GM13976 (cell line): ENCODE data around the gene SPPL3.

Experiments used
- DNase-seq: peaks from one replicate; pipeline ENCODE4 v3.0.0; 2012; ENCODE audit warnings: low spot score
- CTCF ChIP-seq: IDR thresholded peaks from 2 replicates; pipeline ENCODE4 v1.5.1; 2012; ENCODE audit warnings: borderline replicate concordance, mild to moderate bottlenecking; ENCODE audit not compliant: insufficient read depth; ENCODE audit errors: extremely low read depth, missing control alignments, control extremely low read depth
- in situ Hi-C: fragments of 300-500 bp; cut with MboI; formaldehyde crosslinking; loops from one replicate; pipeline ENCODE4 v1.12.0; 2022; ENCODE audit warnings: low sequenced_read_pairs, mixed read lengths, inconsistent platforms; ENCODE audit not compliant: unreplicated experiment

The SPPL3 gene

GRCh38 chr12:120921637-120922036, 17.5 kb upstream of the SPPL3 start:
- in situ Hi-C loops: no loop called here
- no peak for DNase-seq
- TF ChIP-seq CTCF: no peak

- no peak for DNase-seq
- in situ Hi-C loops: no loop called here
- TF ChIP-seq CTCF: no peak
These were observed 16.0 kb upstream of the SPPL3 start for GRCh38 chr12:120920178-120920577.

GRCh38 chr12:120917748-120918147, 13.6 kb upstream of the SPPL3 start:
- TF ChIP-seq CTCF: no peak
- in situ Hi-C loops: no loop called here

GRCh38 chr12:120916561-120916960, 12.4 kb upstream of the SPPL3 start:
- DNase-seq: no peak
- no peak for TF ChIP-seq CTCF
- in situ Hi-C loops: no loop called here

More at GRCh38 chr12:120917748-120918147, 13.6 kb upstream of the SPPL3 start:
- no peak for DNase-seq

- DNase-seq: no peak
- in situ Hi-C loops: no loop called here
- TF ChIP-seq CTCF: no peak
These were observed 10.6 kb upstream of the SPPL3 start for GRCh38 chr12:120914794-120915193.

GRCh38 chr12:120909633-120910298, 5.6 kb upstream of the SPPL3 start:
- in situ Hi-C loops: no loop called here
- peak; percentile 50 for DNase-seq
- TF ChIP-seq CTCF: no peak
